DOHH2 (cell line): Measurements from ENCODE around the gene ZBTB44.

Experiments used
- H3F3A ChIP-seq: fragments of 200-600 bp; sonication (generic), shearing (Covaris generic); 2 replicates; pipeline ENCODE4 v1.6.0; 2016; ENCODE audit warnings: antibody characterized with exemption, mild to moderate bottlenecking; ENCODE audit not compliant: control insufficient read depth, insufficient read depth
- H3K27ac ChIP-seq: fragments of 200-600 bp; sonication (generic); 2 replicates; pipeline ENCODE4 v1.5.1; 2014; ENCODE audit warnings: low read depth, mild to moderate bottlenecking, low read length, moderate library complexity
- H3K27me3 ChIP-seq: fragments of 200-600 bp; sonication (generic); 2 replicates; pipeline ENCODE4 v1.6.1; 2014; ENCODE audit warnings: mild to moderate bottlenecking, low read length, mixed read lengths; ENCODE audit not compliant: control insufficient read depth
- H3K36me3 ChIP-seq: fragments of 200-600 bp; sonication (generic); 2 replicates; pipeline ENCODE4 v1.6.1; 2014; ENCODE audit warnings: mild to moderate bottlenecking, low read length, moderate library complexity, mixed read lengths; ENCODE audit not compliant: control insufficient read depth
- H3K4me1 ChIP-seq: fragments of 200-600 bp; sonication (generic); 2 replicates; pipeline ENCODE4 v1.6.1; 2014; ENCODE audit warnings: mild to moderate bottlenecking, low read length, mixed read lengths; ENCODE audit not compliant: control insufficient read depth
- H3K4me2 ChIP-seq: fragments of 200-600 bp; sonication (generic); 2 replicates; pipeline ENCODE4 v1.6.0; 2014; ENCODE audit warnings: mild to moderate bottlenecking, low read length, moderate library complexity
- H3K4me3 ChIP-seq: fragments of 200-600 bp; sonication (generic); 2 replicates; pipeline ENCODE4 v1.5.1; 2014; ENCODE audit warnings: mild to moderate bottlenecking, low read length, mixed read lengths
- H3K79me2 ChIP-seq: fragments of 200-600 bp; sonication (generic); 2 replicates; pipeline ENCODE4 v1.6.1; 2014; ENCODE audit warnings: mild to moderate bottlenecking, low read length, mixed read lengths; ENCODE audit not compliant: control insufficient read depth
- H3K9me2 ChIP-seq: fragments of 200-600 bp; sonication (generic); replicated peaks from 2 replicates; pipeline ENCODE4 v1.6.1; 2014; ENCODE audit warnings: mild to moderate bottlenecking, low read length, mixed read lengths; ENCODE audit not compliant: control insufficient read depth
- H3K9me3 ChIP-seq: fragments of 200-600 bp; sonication (generic); 2 replicates; pipeline ENCODE4 v1.6.1; 2014; ENCODE audit warnings: antibody characterized with exemption, low read length, mixed read lengths; ENCODE audit not compliant: control insufficient read depth, insufficient read depth
- H4K20me1 ChIP-seq: fragments of 200-600 bp; sonication (generic); 2 replicates; pipeline ENCODE4 v1.6.0; 2014; ENCODE audit warnings: low read depth, mild to moderate bottlenecking, antibody characterized with exemption, low read length, moderate library complexity; ENCODE audit not compliant: control insufficient read depth, insufficient read depth
- CTCF ChIP-seq: fragments of 200-600 bp; sonication (generic); IDR thresholded peaks from one replicate; pipeline ENCODE4 v1.5.1; 2014; ENCODE audit warnings: antibody characterized with exemption, mild to moderate bottlenecking, low read depth, low read length; ENCODE audit not compliant: poor library complexity, severe bottlenecking
- EZH2phosphoT487 ChIP-seq: fragments of 200-600 bp; sonication (generic); IDR thresholded peaks from 2 replicates; pipeline ENCODE4 v1.6.1; 2017; ENCODE audit warnings: borderline replicate concordance, mild to moderate bottlenecking, antibody characterized with exemption, low read length, moderate library complexity, mixed read lengths

ZBTB44 gene

GRCh38 chr11:130202818-130203689, 111.7 kb downstream of the ZBTB44 start:
- Histone ChIP-seq H3K27me3 (no peaks in the 10 kb centered on the region), H4K20me1 (no peaks in the 10 kb centered on the region), H3K4me2 (no peak overlapping the region), H3K36me3 (peaks cover 84% of the 10 kb centered on the region), H3K79me2 (no peaks in the 10 kb centered on the region; the same call in 1 of the 2 replicates), H3K27ac (no peak overlapping the region), H3K4me3 (no peak overlapping the region), H3K9me3 (no peaks in the 10 kb centered on the region), H3K4me1 (peaks cover 20% of the 10 kb centered on the region), H3K9me2 (no peaks in the 10 kb centered on the region), H3F3A (no peaks in the 10 kb centered on the region)
- TF ChIP-seq CTCF (no peak), EZH2phosphoT487 (no peak)

GRCh38 chr11:130202009-130202817, 112.5 kb downstream of the ZBTB44 start:
- Histone ChIP-seq H3K27me3 (no peaks in the 10 kb centered on the region), H3K9me2 (no peaks in the 10 kb centered on the region), H3K36me3 (peaks cover 92% of the 10 kb centered on the region), H3F3A (no peaks in the 10 kb centered on the region), H4K20me1 (no peaks in the 10 kb centered on the region), H3K4me3 (no peak overlapping the region), H3K4me1 (peaks cover 20% of the 10 kb centered on the region), H3K27ac (no peak overlapping the region), H3K79me2 (no peaks in the 10 kb centered on the region; the same call in 1 of the 2 replicates), H3K9me3 (no peaks in the 10 kb centered on the region), H3K4me2 (no peak overlapping the region)
- TF ChIP-seq EZH2phosphoT487 (no peak), CTCF (no peak)

- peaks cover 20% of the 10 kb centered on the region for H3K4me1 ChIP-seq
- no peak overlapping the region for H3K4me2 ChIP-seq
- no peak overlapping the region for H3K27ac ChIP-seq
- no peak overlapping the region for H3K4me3 ChIP-seq
- peaks cover 96% of the 10 kb centered on the region for H3K36me3 ChIP-seq
- no peaks in the 10 kb centered on the region for H3K9me3 ChIP-seq
- no peaks in the 10 kb centered on the region for H3K9me2 ChIP-seq
- no peak for TF ChIP-seq EZH2phosphoT487
- TF ChIP-seq CTCF: no peak
- no peaks in the 10 kb centered on the region; the same call in 1 of the 2 replicates for H3K79me2 ChIP-seq
- no peaks in the 10 kb centered on the region for H3F3A ChIP-seq
- H3K27me3 ChIP-seq: no peaks in the 10 kb centered on the region
- H4K20me1 ChIP-seq: no peaks in the 10 kb centered on the region
These were observed 113.7 kb downstream of the ZBTB44 start for GRCh38 chr11:130201026-130201425.
